ENCODE measurements around the gene ARID1B.
"Not testable (repeated sequence)": the region's sequence is repeated elsewhere in the genome, so short reads cannot be mapped to it uniquely, and the experiment has no call there.

The ARID1B gene

GRCh38 chr6:156963712-156964700 is 186.8 kb downstream of the ARID1B start:
- peak; percentile 36 for DNase-seq (ENCODE audit: low read depth)

- DNase-seq (ENCODE audit: low read depth), result no peak
Observed at GRCh38 chr6:156967852-156968251, 190.7 kb downstream of the ARID1B start.

- no peak for DNase-seq (ENCODE audit: low read depth)
Observed at GRCh38 chr6:156969233-156969632, 192.1 kb downstream of the ARID1B start.

GRCh38 chr6:156970595-156971112 is 193.5 kb downstream of the ARID1B start:
- DNase-seq (ENCODE audit: low read depth), result no peak

- DNase-seq (ENCODE audit: low read depth), result no peak
Observed at GRCh38 chr6:156971153-156971885, 194.1 kb downstream of the ARID1B start.

- DNase-seq (ENCODE audit: low read depth), result no peak
Observed at GRCh38 chr6:156972145-156972544, 195.0 kb downstream of the ARID1B start.

GRCh38 chr6:156974830-156975261 is 197.7 kb downstream of the ARID1B start:
- no peak for DNase-seq (ENCODE audit: low read depth)

- no peak for DNase-seq (ENCODE audit: low read depth)
Observed at GRCh38 chr6:156975414-156975813, 198.2 kb downstream of the ARID1B start.

GRCh38 chr6:156976216-156977127 is 199.3 kb downstream of the ARID1B start:
- no peak for DNase-seq (ENCODE audit: low read depth)

- no peak for DNase-seq (ENCODE audit: low read depth)
Observed at GRCh38 chr6:156977527-156978291, 200.5 kb downstream of the ARID1B start.

GRCh38 chr6:156978948-156979347 is 201.8 kb downstream of the ARID1B start:
- DNase-seq (ENCODE audit: low read depth), result no peak

GRCh38 chr6:156980515-156980914 is 203.3 kb downstream of the ARID1B start:
- DNase-seq (ENCODE audit: low read depth), result no peak

- DNase-seq (ENCODE audit: low read depth), result no peak
Observed at GRCh38 chr6:156980948-156981347, 203.8 kb downstream of the ARID1B start.

GRCh38 chr6:156982168-156982567 is 205.0 kb downstream of the ARID1B start:
- no peak for DNase-seq (ENCODE audit: low read depth)

- DNase-seq (ENCODE audit: low read depth), result not testable (repeated sequence)
Observed at GRCh38 chr6:156982864-156983263, 205.7 kb downstream of the ARID1B start.

- no peak for DNase-seq (ENCODE audit: low read depth)
Observed at GRCh38 chr6:156984178-156984738, 207.1 kb downstream of the ARID1B start.

- no peak for DNase-seq (ENCODE audit: low read depth)
Observed at GRCh38 chr6:156985309-156985708, 208.1 kb downstream of the ARID1B start.

GRCh38 chr6:156988276-156989158 is 211.3 kb downstream of the ARID1B start:
- DNase-seq (ENCODE audit: low read depth), result no peak

- no peak for DNase-seq (ENCODE audit: low read depth)
Observed at GRCh38 chr6:156989159-156989806, 212.1 kb downstream of the ARID1B start.

All from fibroblast of the conjunctiva (primary cell).